HL-60/S4 treated with retinoic acid at 250 ng/mL for 4 days and 3 days (cell line): ENCODE results near the gene ITGB1BP1.

Experiments used
- in situ Hi-C: fragments of 300-500 bp; cut with MboI; formaldehyde crosslinking; loops from 2 replicates; pipeline ENCODE4 v1.7.0; 2022; ENCODE audit warnings: low sequenced_read_pairs

The ITGB1BP1 gene

GRCh38 chr2:9423100-9423921, at the start of gene ITGB1BP1, which contains the start of gene CPSF3:
Gene ITGB1BP1 (minus strand): TSS chr2:9423528. CDS start chr2:9418697, 4,831 bp downstream.
Gene CPSF3 (plus strand): TSS chr2:9423654. CDS start chr2:9423774, 120 bp downstream.
- in situ Hi-C loops: no loop called here

- in situ Hi-C loops: no loop called here
Measured at GRCh38 chr2:9472511-9472910, 49.2 kb upstream of the ITGB1BP1 start.

- in situ Hi-C loops: no loop called here
Measured at GRCh38 chr2:9471206-9471605, 47.9 kb upstream of the ITGB1BP1 start.

GRCh38 chr2:9467687-9468086, 44.4 kb upstream of the ITGB1BP1 start:
- in situ Hi-C loops: no loop called here

- in situ Hi-C loops: no loop called here
Measured at GRCh38 chr2:9466147-9466683, 42.9 kb upstream of the ITGB1BP1 start.

- in situ Hi-C loops: no loop called here
Measured at GRCh38 chr2:9465170-9465569, 41.8 kb upstream of the ITGB1BP1 start.

GRCh38 chr2:9463698-9464034, 40.3 kb upstream of the ITGB1BP1 start:
- in situ Hi-C loops: no loop called here

- in situ Hi-C loops: no loop called here
Measured at GRCh38 chr2:9462886-9463697, 39.8 kb upstream of the ITGB1BP1 start.

GRCh38 chr2:9462313-9462712, 39.0 kb upstream of the ITGB1BP1 start:
- in situ Hi-C loops: no loop called here

- in situ Hi-C loops: no loop called here
Measured at GRCh38 chr2:9461079-9461478, 37.8 kb upstream of the ITGB1BP1 start.

GRCh38 chr2:9460441-9461017, 37.2 kb upstream of the ITGB1BP1 start:
- in situ Hi-C loops: no loop called here

GRCh38 chr2:9451231-9451630, 27.9 kb upstream of the ITGB1BP1 start:
- in situ Hi-C loops: no loop called here

- in situ Hi-C loops: no loop called here
Measured at GRCh38 chr2:9445089-9445488, 21.8 kb upstream of the ITGB1BP1 start.

- in situ Hi-C loops: no loop called here
Measured at GRCh38 chr2:9443526-9443925, 20.2 kb upstream of the ITGB1BP1 start.

- in situ Hi-C loops: no loop called here
Measured at GRCh38 chr2:9441556-9441955, 18.2 kb upstream of the ITGB1BP1 start.

- in situ Hi-C loops: no loop called here
Measured at GRCh38 chr2:9440058-9440727, 16.9 kb upstream of the ITGB1BP1 start.

- in situ Hi-C loops: no loop called here
Measured at GRCh38 chr2:9439536-9439935, 16.2 kb upstream of the ITGB1BP1 start.

GRCh38 chr2:9434489-9434888, 11.2 kb upstream of the ITGB1BP1 start:
- in situ Hi-C loops: no loop called here

GRCh38 chr2:9430316-9431293, 7.3 kb upstream of the ITGB1BP1 start:
- in situ Hi-C loops: no loop called here
